ENCODE data around the gene DSE. TPM values are rescaled to one million over a fixed set of nuclear protein-coding genes. Genes with fewer than 3 reads are reported as not detected.
"Not testable (repeated sequence)": the region's sequence is repeated elsewhere in the genome, so short reads cannot be mapped to it uniquely, and the experiment has no call there.

Gene DSE
- 1 to 10 TPM; 8.3 to 8.6 TPM for total RNA-seq

DNA sequence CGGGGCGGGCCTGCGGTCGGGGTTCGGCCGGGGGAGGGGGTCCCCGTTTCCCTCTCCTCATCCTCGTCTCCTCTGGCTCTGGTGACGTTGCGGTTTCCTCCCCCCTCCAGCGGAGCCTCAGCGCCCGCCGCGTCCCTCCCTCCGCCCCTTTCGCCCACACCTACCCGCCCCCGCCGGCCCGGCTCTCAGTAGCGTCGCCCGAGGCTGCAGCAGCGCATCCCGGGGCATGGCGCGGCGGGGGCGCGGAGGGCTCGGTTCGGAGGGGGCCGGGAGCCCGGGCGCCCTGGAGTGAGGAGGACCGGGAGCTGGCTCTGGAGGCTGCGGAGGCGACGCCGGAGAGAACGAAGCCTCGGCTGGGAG, at the start of gene DSE:
Gene DSE, plus strand, starts transcription at position 188 of the 360 bp plus-strand sequence. CDS start 28,304 bp downstream, outside the sequence.
- H3K27ac Mint-ChIP-seq = no peak within 1 kb of the TSS
- H3K36me3 Mint-ChIP-seq = no peaks in the 10 kb centered on the region
- peaks cover 15% of the 10 kb centered on the region for H3K4me1 Mint-ChIP-seq (ENCODE audit: low read depth)
- no peaks in the 10 kb centered on the region for H3K9me3 Mint-ChIP-seq
- ChIA-PET CTCF (interaction anchor here (1.2 to 1.3 kb wide), 3 partner anchors 83 to 163 kb away, joined by 3 to 4 read pairs (median 3); no protein-coding TSS in a partner anchor), POLR2A (interaction anchor here (0.6 kb wide), 1 partner anchor 200 kb away, joined by 3 read pairs; no protein-coding TSS in a partner anchor)
- H3K27me3 Mint-ChIP-seq = peaks cover under 1% of the 10 kb centered on the region
- DNase-seq = peak; percentile 74
- H3K4me3 Mint-ChIP-seq = peak within 1 kb of the TSS; percentile 75
- intact Hi-C loops (cut with micrococcal nuclease) = loop anchor here (2.0 to 10.0 kb wide), 6 partner anchors 22 to 314 kb away; partner anchors contain the start of genes CALHM6, KPNA5, RWDD1 and TSPYL1

DNA sequence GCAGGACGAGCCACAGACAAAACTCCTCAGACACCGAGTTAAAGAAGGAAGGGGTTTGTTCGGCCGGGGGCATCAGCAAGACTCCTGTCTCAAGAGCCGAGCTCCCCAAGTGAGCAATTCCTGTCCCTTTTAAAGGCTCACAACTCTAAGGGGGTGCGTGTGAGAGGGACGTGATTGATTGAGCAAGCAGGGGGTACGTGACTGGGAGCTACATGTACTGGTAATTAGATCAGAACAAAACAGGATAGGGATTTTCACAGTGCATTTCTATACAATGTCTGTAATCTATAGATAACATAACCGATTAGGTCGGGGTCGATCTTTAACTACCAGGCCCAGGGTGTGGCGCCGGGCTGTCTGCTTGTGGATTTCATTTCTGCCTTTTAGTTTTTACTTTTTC, 48.8 kb upstream of the DSE start:
- H3K4me3 Mint-ChIP-seq; H3K4me1 Mint-ChIP-seq (ENCODE audit: low read depth); CTCF ChIA-PET; H3K9me3 Mint-ChIP-seq; DNase-seq; H3K27ac Mint-ChIP-seq; intact Hi-C loops (cut with micrococcal nuclease); POLR2A ChIA-PET; H3K27me3 Mint-ChIP-seq; H3K36me3 Mint-ChIP-seq: not testable (repeated sequence)

DNA sequence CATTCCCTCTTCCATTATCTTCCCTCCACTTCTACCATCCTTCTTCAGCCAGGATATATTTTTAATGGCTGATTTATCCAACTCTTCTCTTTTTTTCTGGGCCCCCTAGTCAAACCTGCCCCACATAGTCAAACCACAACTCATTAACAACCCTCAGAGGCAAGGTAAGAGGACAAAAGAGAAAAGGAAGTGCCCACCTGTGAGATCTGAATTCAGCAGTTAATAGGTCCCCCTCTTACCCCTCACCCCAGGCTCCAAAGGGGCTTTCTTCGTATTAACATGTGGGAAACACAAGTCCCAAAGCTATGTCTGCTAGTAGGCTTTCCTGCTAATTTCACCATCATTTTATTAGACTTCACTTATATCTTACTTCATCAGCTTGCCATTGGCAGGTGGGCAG, 46.9 kb upstream of the DSE start:
- no peaks in the 10 kb centered on the region for H3K27me3 Mint-ChIP-seq
- H3K4me3 Mint-ChIP-seq = no peak overlapping the region
- no peaks in the 10 kb centered on the region for H3K9me3 Mint-ChIP-seq
- ChIA-PET CTCF (no interaction called here), POLR2A (no interaction called here)
- H3K27ac Mint-ChIP-seq = no peak overlapping the region
- H3K36me3 Mint-ChIP-seq = no peaks in the 10 kb centered on the region
- intact Hi-C loops (cut with micrococcal nuclease) = no loop called here
- no peak for DNase-seq
- H3K4me1 Mint-ChIP-seq (ENCODE audit: low read depth) = no peaks in the 10 kb centered on the region

DNA sequence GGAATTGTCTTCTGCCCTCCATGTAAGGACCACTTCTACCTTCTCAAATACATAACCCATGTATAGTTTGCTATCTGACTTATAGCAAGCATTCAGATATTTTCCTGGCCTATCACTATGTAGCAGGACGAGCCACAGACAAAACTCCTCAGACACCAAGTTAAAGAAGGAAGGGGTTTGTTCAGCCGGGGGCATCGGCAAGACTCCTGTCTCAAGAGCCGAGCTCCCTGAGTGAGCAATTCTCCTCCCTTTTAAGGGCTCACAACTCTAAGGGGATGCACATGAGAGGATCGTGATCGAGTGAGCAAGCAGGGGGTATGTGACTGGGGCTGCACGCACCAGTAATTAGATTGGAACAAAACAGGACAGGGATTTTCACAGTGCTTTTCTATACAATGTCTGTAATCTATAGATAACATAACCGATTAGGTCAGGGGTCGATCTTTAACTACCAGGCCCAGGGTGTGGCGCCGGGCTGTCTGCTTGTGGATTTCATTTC, 45.1 kb upstream of the DSE start:
- H3K4me1 Mint-ChIP-seq (ENCODE audit: low read depth); POLR2A ChIA-PET; H3K36me3 Mint-ChIP-seq; H3K27me3 Mint-ChIP-seq; H3K4me3 Mint-ChIP-seq; H3K9me3 Mint-ChIP-seq; DNase-seq; H3K27ac Mint-ChIP-seq; intact Hi-C loops (cut with micrococcal nuclease): not testable (repeated sequence)
- CTCF ChIA-PET = interaction anchor here (0.6 kb wide), 1 partner anchor 210 kb away, joined by 3 read pairs; no protein-coding TSS in a partner anchor

DNA sequence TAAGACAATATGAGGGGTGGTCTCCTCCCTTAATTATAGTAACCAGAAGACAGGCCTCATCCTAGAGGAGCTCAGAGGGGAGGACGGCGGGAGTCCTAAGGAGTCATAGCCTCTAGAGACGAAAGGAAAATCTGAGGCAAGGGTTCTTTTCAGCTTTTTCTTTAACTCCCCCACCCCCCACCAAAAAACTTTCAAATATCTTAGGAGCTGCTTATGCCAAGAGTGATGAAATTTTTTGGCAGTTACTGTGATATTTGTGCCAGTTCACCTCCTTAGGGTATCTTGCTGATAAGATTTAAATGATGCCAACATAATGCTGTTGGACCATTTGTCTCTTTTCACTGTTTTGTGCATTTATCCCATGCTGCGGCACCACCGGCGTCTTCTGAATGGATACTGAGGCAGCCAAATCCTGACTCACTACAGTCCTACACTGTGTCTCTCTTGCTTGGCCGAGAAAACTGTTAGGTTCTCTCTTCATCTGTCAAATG, 44.5 kb upstream of the DSE start:
- no peak for DNase-seq
- no peak overlapping the region for H3K4me3 Mint-ChIP-seq
- intact Hi-C loops (cut with micrococcal nuclease) = no loop called here
- H3K27ac Mint-ChIP-seq = no peak overlapping the region
- no peaks in the 10 kb centered on the region for H3K36me3 Mint-ChIP-seq
- ChIA-PET CTCF (no interaction called here), POLR2A (no interaction called here)
- no peaks in the 10 kb centered on the region for H3K4me1 Mint-ChIP-seq (ENCODE audit: low read depth)
- H3K9me3 Mint-ChIP-seq = no peaks in the 10 kb centered on the region
- H3K27me3 Mint-ChIP-seq = no peaks in the 10 kb centered on the region

DNA sequence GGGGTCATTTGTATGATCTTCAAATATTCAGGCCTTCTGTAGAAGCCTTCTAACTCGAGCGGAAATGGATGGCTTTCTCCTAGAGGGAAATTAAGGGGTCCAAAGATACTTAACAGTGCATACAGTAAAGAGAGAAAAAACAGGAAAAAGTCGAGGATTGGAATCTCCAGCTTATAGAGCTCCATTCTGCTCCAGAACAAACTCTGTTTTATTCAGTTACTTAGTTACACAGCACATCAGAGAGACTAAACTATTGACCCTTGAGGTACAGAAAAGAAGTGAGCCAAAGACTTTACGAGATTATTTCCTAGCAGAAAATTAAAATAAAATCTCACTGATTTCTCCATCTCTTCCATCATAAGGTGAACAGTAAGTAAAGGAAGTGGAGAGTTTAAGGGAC, 43.8 kb upstream of the DSE start:
- CTCF ChIA-PET = no interaction called here
- Mint-ChIP-seq H3K9me3 (no peaks in the 10 kb centered on the region), H3K27me3 (no peaks in the 10 kb centered on the region), H3K36me3 (no peaks in the 10 kb centered on the region), H3K27ac (no peak overlapping the region), H3K4me1 (ENCODE audit: low read depth) (no peaks in the 10 kb centered on the region), H3K4me3 (no peak overlapping the region)
- intact Hi-C loops (cut with micrococcal nuclease) = no loop called here
- POLR2A ChIA-PET = no interaction called here
- DNase-seq = no peak

DNA sequence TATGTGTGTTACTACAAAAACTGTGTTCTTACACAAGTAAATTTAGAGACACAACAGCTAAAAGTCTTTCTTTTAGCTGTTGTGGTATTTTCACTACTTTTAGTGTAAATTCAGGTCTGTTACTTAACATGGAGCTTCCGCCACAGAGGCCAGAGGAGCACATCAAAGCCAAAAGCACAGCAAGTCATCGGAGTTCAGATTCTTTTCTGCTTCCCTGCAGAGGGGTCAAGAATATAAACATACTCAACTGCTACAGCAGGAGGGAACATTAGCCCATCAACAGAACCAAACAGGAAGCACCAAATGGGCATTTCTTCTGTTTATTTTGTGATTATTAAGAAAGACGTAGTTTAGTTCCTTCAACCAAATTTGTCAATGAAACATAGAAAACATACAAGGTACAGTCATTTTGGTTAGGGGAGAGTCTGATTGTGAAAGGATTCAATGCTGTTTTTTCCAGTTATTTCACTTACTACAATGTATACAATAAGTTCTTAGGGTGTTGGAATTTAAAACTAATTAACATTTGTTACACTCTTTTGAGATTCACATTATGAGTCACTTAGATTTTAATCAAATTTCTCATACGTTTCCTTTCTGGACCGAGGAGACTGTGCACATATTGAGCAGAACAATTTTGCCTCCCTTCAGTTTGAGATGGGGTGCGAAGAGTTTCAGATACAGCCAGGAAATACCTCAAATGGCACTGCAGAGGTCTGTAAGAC, 42.8 kb upstream of the DSE start:
- no peaks in the 10 kb centered on the region for H3K4me1 Mint-ChIP-seq (ENCODE audit: low read depth)

DNA sequence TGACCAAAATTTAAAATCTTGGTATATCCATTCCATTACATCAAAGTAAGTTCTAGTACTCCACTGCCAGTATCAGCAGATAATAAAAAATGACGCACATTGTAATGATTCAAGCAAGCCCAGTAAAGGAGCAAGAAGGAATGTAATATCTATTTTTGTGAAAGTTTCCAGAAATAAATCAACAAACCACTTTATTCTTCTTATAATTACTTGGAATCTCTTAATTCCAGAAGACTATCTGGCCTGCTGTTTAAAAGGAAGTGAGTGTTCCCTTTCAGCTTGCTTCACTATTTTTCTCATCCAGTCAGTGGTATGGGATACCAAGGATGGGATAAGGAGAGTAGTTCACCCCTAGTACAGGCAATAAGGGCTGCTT, 42.2 kb upstream of the DSE start:
- POLR2A ChIA-PET = no interaction called here
- CTCF ChIA-PET = no interaction called here
- Mint-ChIP-seq H3K4me3 (no peak overlapping the region), H3K4me1 (ENCODE audit: low read depth) (no peaks in the 10 kb centered on the region), H3K27ac (no peak overlapping the region), H3K27me3 (no peaks in the 10 kb centered on the region), H3K36me3 (no peaks in the 10 kb centered on the region), H3K9me3 (peaks cover 2% of the 10 kb centered on the region)
- intact Hi-C loops (cut with micrococcal nuclease) = no loop called here
- no peak for DNase-seq

More for the DNA sequence above, 42.8 kb upstream of the DSE start:
- DNase-seq = no peak
- H3K36me3 Mint-ChIP-seq = no peaks in the 10 kb centered on the region
- POLR2A ChIA-PET = no interaction called here
- no peak overlapping the region for H3K4me3 Mint-ChIP-seq
- no peaks in the 10 kb centered on the region for H3K9me3 Mint-ChIP-seq
- intact Hi-C loops (cut with micrococcal nuclease) = no loop called here
- H3K27ac Mint-ChIP-seq = no peak overlapping the region
- CTCF ChIA-PET = no interaction called here
- no peaks in the 10 kb centered on the region for H3K27me3 Mint-ChIP-seq

DNA sequence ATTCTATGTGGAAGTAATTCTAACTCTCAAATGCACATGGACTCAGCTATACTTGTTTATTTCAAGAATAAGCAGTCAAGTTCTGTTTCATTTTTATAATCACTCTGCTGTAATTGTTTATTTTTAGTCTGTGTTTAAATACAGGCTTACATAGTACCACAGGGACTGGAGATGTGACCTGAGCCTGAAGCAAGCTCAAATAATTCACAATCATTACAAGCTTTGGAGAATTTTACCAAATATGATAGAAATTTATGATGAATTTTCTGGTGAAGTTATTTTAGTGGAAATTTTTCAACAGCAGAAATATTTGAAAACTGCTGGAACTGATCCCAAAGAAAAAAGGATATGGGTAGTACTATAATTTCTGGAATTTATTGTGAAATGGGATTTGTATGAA, 41.6 kb upstream of the DSE start:
- Mint-ChIP-seq H3K4me3 (no peak overlapping the region), H3K4me1 (ENCODE audit: low read depth) (no peaks in the 10 kb centered on the region), H3K27ac (no peak overlapping the region), H3K27me3 (no peaks in the 10 kb centered on the region), H3K36me3 (no peaks in the 10 kb centered on the region), H3K9me3 (peaks cover 2% of the 10 kb centered on the region)
- ChIA-PET POLR2A (no interaction called here), CTCF (interaction anchor here (1.6 kb wide), 1 partner anchor 41 kb away, joined by 4 read pairs; no protein-coding TSS in a partner anchor)
- DNase-seq = no peak
- intact Hi-C loops (cut with micrococcal nuclease) = no loop called here

DNA sequence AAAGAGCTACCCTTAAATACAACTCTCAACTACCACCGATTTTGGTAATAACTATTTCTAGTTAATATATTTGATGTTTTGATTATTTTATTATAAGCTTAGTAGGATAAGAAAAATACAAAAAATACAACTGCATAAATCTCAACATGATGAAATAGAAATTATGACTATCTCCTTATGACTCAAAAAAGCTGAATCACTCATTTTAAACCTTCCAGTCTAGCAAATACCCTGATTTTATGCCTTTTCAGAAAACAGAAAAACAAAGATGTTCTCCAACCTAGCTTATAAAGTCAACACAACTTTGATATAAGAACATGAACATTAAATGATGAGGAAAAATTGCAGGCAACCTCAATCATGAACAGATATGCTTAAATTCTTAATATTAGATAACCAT, 40.2 kb upstream of the DSE start:
- no peaks in the 10 kb centered on the region for H3K27me3 Mint-ChIP-seq
- ChIA-PET POLR2A (no interaction called here), CTCF (interaction anchor here (1.6 kb wide), 1 partner anchor 43 kb away, joined by 4 read pairs; no protein-coding TSS in a partner anchor)
- intact Hi-C loops (cut with micrococcal nuclease) = no loop called here
- no peaks in the 10 kb centered on the region for H3K4me1 Mint-ChIP-seq (ENCODE audit: low read depth)
- peaks cover 9% of the 10 kb centered on the region for H3K9me3 Mint-ChIP-seq
- no peaks in the 10 kb centered on the region for H3K36me3 Mint-ChIP-seq
- H3K4me3 Mint-ChIP-seq = no peak overlapping the region
- no peak overlapping the region for H3K27ac Mint-ChIP-seq
- no peak for DNase-seq

DNA sequence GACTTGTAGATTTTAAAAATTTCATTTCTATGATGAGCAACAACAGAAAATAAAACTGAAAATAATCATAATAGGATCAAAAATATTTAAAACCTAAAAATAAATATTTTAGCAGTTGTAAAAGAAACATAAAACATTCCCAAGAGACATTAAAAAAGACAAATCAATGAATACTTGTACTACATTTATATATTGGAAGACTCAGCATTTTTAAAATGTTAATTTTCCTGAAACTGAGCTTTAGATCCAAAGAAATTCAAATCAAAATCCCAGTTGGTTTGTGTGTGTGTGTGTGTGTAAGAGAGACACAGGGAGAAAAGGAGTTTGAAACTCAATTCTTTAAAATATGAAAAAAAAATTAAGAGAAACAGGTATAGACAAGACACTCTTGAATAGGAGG, 38.7 kb upstream of the DSE start:
- H3K4me1 Mint-ChIP-seq (ENCODE audit: low read depth) = no peaks in the 10 kb centered on the region
- H3K27ac Mint-ChIP-seq = no peak overlapping the region
- DNase-seq = no peak
- intact Hi-C loops (cut with micrococcal nuclease) = no loop called here
- H3K36me3 Mint-ChIP-seq = no peaks in the 10 kb centered on the region
- H3K27me3 Mint-ChIP-seq = no peaks in the 10 kb centered on the region
- POLR2A ChIA-PET = no interaction called here
- CTCF ChIA-PET = no interaction called here
- peaks cover 9% of the 10 kb centered on the region for H3K9me3 Mint-ChIP-seq
- H3K4me3 Mint-ChIP-seq = no peak overlapping the region

DNA sequence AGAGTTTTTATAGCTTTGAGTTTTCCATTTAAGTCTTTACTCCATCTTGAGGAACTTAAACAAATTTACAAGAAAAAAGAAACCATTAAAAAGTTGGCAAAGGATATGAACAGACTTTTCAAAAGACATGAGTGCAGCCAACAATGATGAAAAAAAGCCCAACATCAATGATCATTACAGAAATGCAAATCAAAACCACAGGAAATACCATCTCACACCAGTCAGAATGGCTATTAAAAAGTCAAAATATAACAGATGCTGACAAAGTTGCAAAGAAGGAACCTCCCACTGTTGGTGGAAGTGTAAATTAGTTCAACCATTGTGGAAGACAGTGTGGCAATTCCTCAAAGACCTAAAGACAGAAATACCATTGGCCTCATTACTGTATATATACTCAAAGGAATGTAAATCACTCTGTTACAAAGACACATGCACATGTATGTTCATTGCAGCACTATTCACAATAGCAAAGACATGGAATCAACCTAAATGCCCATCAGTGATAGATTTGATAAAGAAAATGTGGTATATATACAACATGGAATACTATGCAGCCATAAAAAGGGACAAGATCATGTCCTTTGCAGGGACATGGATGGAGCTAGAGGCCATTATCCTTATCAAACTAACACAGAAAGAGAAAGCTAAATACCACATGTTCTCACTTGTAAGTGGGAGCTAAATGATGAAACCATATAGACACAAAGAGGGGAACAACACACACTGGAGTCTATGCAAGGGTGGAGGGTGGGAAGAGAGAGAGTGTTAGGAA, 35.9 kb upstream of the DSE start:
- H3K9me3 Mint-ChIP-seq; DNase-seq; H3K27ac Mint-ChIP-seq; POLR2A ChIA-PET; H3K36me3 Mint-ChIP-seq; CTCF ChIA-PET; H3K27me3 Mint-ChIP-seq; H3K4me3 Mint-ChIP-seq; H3K4me1 Mint-ChIP-seq (ENCODE audit: low read depth); intact Hi-C loops (cut with micrococcal nuclease): not testable (repeated sequence)

Measured in activated CD4-positive, alpha-beta memory T cell treated with anti-CD3 and anti-CD28 coated beads for 36 hours (primary cell).